ENCODE measurements around the gene HMGN4. TPM values are rescaled to one million over a fixed set of nuclear protein-coding genes. Genes with fewer than 3 reads are reported as not detected.
"Not testable (repeated sequence)": the region's sequence is repeated elsewhere in the genome, so short reads cannot be mapped to it uniquely, and the experiment has no call there.

The HMGN4 gene
- total RNA-seq, 1 donor from 2014 or later: 49.4 TPM

DNA sequence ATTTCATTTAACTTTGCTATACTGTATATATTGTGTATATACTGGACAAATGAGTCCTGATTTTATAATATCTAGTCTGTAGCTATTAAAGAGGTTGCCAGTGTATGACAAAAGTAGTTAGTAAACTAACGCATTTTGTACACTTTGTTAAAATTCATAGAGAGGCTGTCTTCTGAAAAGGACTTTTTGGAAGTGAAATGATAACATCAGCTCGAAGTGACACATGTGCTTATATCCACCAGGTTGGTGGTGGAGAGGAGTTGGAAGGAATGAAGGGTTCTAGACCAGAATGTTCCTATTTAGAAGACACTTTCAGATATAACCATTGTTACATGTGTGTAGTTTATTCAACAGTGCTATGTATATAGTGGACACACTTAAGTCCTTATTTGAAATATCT lies 13.9 kb upstream of the HMGN4 start:
- not testable (repeated sequence) for FAIRE-seq; DNase-seq (ENCODE audit: low read depth); H3K27me3 ChIP-seq (ENCODE audit: insufficient read depth, low read length); H3K9me3 ChIP-seq (ENCODE audit: insufficient read depth, low read depth, low read length); H3K9me3 Mint-ChIP-seq (ENCODE audit: unreplicated experiment); H4K20me1 ChIP-seq (ENCODE audit: insufficient read depth, low read length); H3K4me3 ChIP-seq (ENCODE audit: insufficient read depth, low read depth, low read length); H3K27me3 Mint-ChIP-seq (ENCODE audit: low read depth, unreplicated experiment); H3K9ac ChIP-seq (ENCODE audit: low read length); H3K36me3 ChIP-seq (ENCODE audit: insufficient read depth, low read length); H2AFZ ChIP-seq (ENCODE audit: low read depth, low read length); H3K4me1 Mint-ChIP-seq (ENCODE audit: low read depth, unreplicated experiment); H3K4me3 Mint-ChIP-seq (ENCODE audit: unreplicated experiment); H3K4me1 ChIP-seq (ENCODE audit: insufficient read depth, low read length); H3K27ac ChIP-seq (ENCODE audit: low read depth, low read length); H3K36me3 Mint-ChIP-seq (ENCODE audit: low read depth, unreplicated experiment); H3K27ac Mint-ChIP-seq (ENCODE audit: unreplicated experiment); H3K79me2 ChIP-seq (ENCODE audit: insufficient read depth, low read length); H3K4me2 ChIP-seq (ENCODE audit: low read length)

DNA sequence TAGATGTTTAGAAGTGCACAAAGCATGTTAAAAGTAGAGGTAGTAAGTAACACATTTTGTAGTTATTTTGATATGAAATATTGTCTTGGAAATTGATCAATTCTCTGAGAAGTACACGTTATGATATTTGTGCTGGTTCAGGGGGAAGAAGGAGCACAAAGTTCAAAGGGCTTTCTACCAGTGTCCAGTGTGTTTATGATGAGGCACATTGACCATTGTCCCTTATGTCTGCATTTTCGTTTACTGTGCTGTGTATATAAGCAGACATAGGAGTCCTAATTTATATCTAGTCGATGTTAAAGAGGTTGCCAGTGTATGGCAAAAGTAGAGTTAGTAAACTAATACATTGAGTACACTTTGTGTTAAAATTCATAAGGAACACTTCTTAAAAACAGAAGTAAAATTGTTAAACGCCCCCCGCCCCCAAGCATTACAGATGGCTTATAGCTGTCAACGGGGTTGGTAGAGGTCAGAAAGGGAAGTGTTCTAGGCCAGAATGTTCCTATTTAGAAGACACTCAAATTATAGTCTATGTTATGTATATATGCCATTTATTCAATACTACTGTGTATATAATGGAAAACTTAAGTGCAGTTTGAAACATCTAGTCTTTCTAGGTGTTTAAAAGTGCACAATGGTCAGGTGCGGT lies 13.3 kb upstream of the HMGN4 start:
- no peak overlapping the region for H2AFZ ChIP-seq (ENCODE audit: low read depth, low read length)
- DNase-seq (ENCODE audit: low read depth) (no peak), FAIRE-seq (no peak)
- H3K9me3 ChIP-seq (ENCODE audit: insufficient read depth, low read depth, low read length): no peaks in the 10 kb centered on the region
- no peaks in the 10 kb centered on the region for H3K27me3 Mint-ChIP-seq (ENCODE audit: low read depth, unreplicated experiment)
- H3K27me3 ChIP-seq (ENCODE audit: insufficient read depth, low read length): no peaks in the 10 kb centered on the region
- H3K9me3 Mint-ChIP-seq (ENCODE audit: unreplicated experiment): no peaks in the 10 kb centered on the region
- H3K36me3 Mint-ChIP-seq (ENCODE audit: low read depth, unreplicated experiment): peaks cover 2% of the 10 kb centered on the region
- H3K4me2 ChIP-seq (ENCODE audit: low read length): no peak overlapping the region
- no peak overlapping the region for H3K9ac ChIP-seq (ENCODE audit: low read length)
- peaks cover 6% of the 10 kb centered on the region for H3K4me1 Mint-ChIP-seq (ENCODE audit: low read depth, unreplicated experiment)
- no peaks in the 10 kb centered on the region for H3K4me1 ChIP-seq (ENCODE audit: insufficient read depth, low read length)
- no peak overlapping the region for H3K27ac ChIP-seq (ENCODE audit: low read depth, low read length)
- H3K36me3 ChIP-seq (ENCODE audit: insufficient read depth, low read length): no peaks in the 10 kb centered on the region
- H3K27ac Mint-ChIP-seq (ENCODE audit: unreplicated experiment): no peak overlapping the region
- no peak overlapping the region for H3K4me3 Mint-ChIP-seq (ENCODE audit: unreplicated experiment)
- no peak overlapping the region for H3K4me3 ChIP-seq (ENCODE audit: insufficient read depth, low read depth, low read length)
- no peaks in the 10 kb centered on the region for H4K20me1 ChIP-seq (ENCODE audit: insufficient read depth, low read length)
- no peak for TF ChIP-seq EZH2 (IDR thresholded peaks at IDR 0.05; ENCODE audit: insufficient read depth, low read length)
- TF ChIP-seq, protein P1, sequence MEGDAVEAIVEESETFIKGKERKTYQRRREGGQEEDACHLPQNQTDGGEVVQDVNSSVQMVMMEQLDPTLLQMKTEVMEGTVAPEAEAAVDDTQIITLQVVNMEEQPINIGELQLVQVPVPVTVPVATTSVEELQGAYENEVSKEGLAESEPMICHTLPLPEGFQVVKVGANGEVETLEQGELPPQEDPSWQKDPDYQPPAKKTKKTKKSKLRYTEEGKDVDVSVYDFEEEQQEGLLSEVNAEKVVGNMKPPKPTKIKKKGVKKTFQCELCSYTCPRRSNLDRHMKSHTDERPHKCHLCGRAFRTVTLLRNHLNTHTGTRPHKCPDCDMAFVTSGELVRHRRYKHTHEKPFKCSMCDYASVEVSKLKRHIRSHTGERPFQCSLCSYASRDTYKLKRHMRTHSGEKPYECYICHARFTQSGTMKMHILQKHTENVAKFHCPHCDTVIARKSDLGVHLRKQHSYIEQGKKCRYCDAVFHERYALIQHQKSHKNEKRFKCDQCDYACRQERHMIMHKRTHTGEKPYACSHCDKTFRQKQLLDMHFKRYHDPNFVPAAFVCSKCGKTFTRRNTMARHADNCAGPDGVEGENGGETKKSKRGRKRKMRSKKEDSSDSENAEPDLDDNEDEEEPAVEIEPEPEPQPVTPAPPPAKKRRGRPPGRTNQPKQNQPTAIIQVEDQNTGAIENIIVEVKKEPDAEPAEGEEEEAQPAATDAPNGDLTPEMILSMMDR (IDR thresholded peaks at IDR 0.05; ENCODE audit: insufficient read depth, low read depth, low read length): no peak
- H3K79me2 ChIP-seq (ENCODE audit: insufficient read depth, low read length): no peaks in the 10 kb centered on the region

- Histone ChIP-seq H3K4me1 (ENCODE audit: insufficient read depth, low read length) (no peaks in the 10 kb centered on the region), H3K27ac (ENCODE audit: low read depth, low read length) (no peak overlapping the region), H3K4me3 (ENCODE audit: insufficient read depth, low read depth, low read length) (no peak overlapping the region), H3K36me3 (ENCODE audit: insufficient read depth, low read length) (no peaks in the 10 kb centered on the region), H3K9ac (ENCODE audit: low read length) (no peak overlapping the region), H3K4me2 (ENCODE audit: low read length) (no peak overlapping the region), H2AFZ (ENCODE audit: low read depth, low read length) (no peak overlapping the region), H3K79me2 (ENCODE audit: insufficient read depth, low read length) (no peaks in the 10 kb centered on the region), H4K20me1 (ENCODE audit: insufficient read depth, low read length) (no peaks in the 10 kb centered on the region), H3K9me3 (ENCODE audit: insufficient read depth, low read depth, low read length) (no peaks in the 10 kb centered on the region), H3K27me3 (ENCODE audit: insufficient read depth, low read length) (no peaks in the 10 kb centered on the region)
- FAIRE-seq: no peak
- TF ChIP-seq, protein P1 (IDR thresholded peaks at IDR 0.05; ENCODE audit: insufficient read depth, low read depth, low read length): no peak
- no peak for TF ChIP-seq EZH2 (IDR thresholded peaks at IDR 0.05; ENCODE audit: insufficient read depth, low read length)
- H3K9me3 Mint-ChIP-seq (ENCODE audit: unreplicated experiment): no peaks in the 10 kb centered on the region
- peaks cover 6% of the 10 kb centered on the region for H3K4me1 Mint-ChIP-seq (ENCODE audit: low read depth, unreplicated experiment)
- no peaks in the 10 kb centered on the region for H3K27me3 Mint-ChIP-seq (ENCODE audit: low read depth, unreplicated experiment)
- H3K27ac Mint-ChIP-seq (ENCODE audit: unreplicated experiment): no peak overlapping the region
- no peak for DNase-seq (ENCODE audit: low read depth)
- peaks cover 2% of the 10 kb centered on the region for H3K36me3 Mint-ChIP-seq (ENCODE audit: low read depth, unreplicated experiment)
- no peak overlapping the region for H3K4me3 Mint-ChIP-seq (ENCODE audit: unreplicated experiment)
Measured at GRCh38 chr6:26525838-26526237, 12.3 kb upstream of the HMGN4 start.
